Esophagus squamous epithelium (tissue), 5 donors: ENCODE data around the gene IL1R2. TPM values are rescaled to one million over a fixed set of nuclear protein-coding genes. Genes with fewer than 3 reads are reported as not detected.

Experiments
- DNase-seq: peaks from one replicate; lab custom pipeline; 2025; lab: John Stamatoyannopoulos, UW
- H3K27ac ChIP-seq, 4 donors: fragments of 200-600 bp; sonication (generic); one replicate each; pipeline ENCODE4 v1.5.1; 2016 to 2019; ENCODE audit warnings: mild to moderate bottlenecking in 1 of 4
- H3K27me3 ChIP-seq, 4 donors: fragments of 200-600 bp; sonication (generic); 1 replicate in 3 of 4; 2 replicates in 1 of 4; pipeline versions ENCODE4 v1.5.1 to v1.6.0; 2017 to 2021; ENCODE audit warnings: antibody characterized with exemption in 1 of 4
- H3K36me3 ChIP-seq, 3 donors: fragments of 200-600 bp; sonication (generic); one replicate each; pipeline ENCODE4 v1.5.1; 2016 to 2019
- H3K4me1 ChIP-seq, 3 donors: fragments of 200-600 bp; sonication (generic); one replicate each; pipeline ENCODE4 v1.5.1; 2017 to 2019
- H3K4me3 ChIP-seq, 4 donors: fragments of 200-600 bp; sonication (generic); 1 replicate in 3 of 4; 2 replicates in 1 of 4; pipeline ENCODE4 v1.5.1; 2016 to 2019; ENCODE audit warnings: mild to moderate bottlenecking in 2 of 4, moderate library complexity in 1 of 4
- H3K9me3 ChIP-seq, 3 donors: fragments of 200-600 bp; sonication (generic); one replicate each; pipeline ENCODE4 v1.5.1; 2016 to 2019
- CTCF ChIP-seq, 6 experiments: fragments of 450-650 bp in 4 of 6; fragments of 200-600 bp in 2 of 6; sonication (generic) in 2 of 6; IDR thresholded peaks; one replicate each; pipeline ENCODE4 v1.5.1; 2016 to 2019; ENCODE audit warnings: antibody characterized with exemption in 6 of 6, mild to moderate bottlenecking in 4 of 6, moderate library complexity in 4 of 6
- POLR2A ChIP-seq, 4 donors: fragments of 450-650 bp; IDR thresholded peaks; one replicate each; pipeline ENCODE4 v1.6.1; 2017; ENCODE audit warnings: antibody characterized with exemption in 4 of 4, mild to moderate bottlenecking in 4 of 4, moderate library complexity in 3 of 4
- WGBS, 2 donors: methylation state at CpG; one replicate each; pipeline ENCODE4 v1.1.5; 2018; 5-methylcytosine and 5-hydroxymethylcytosine counted together
- intact Hi-C: fragments of 100-400 bp; cut with DNase I; formaldehyde crosslinking; loops from one replicate; pipeline ENCODE4 v1.15.0; 2022
- total RNA-seq, 4 donors: library from RNA; depleted of rRNA; stranded (reverse); fragments of >200 nt; gene quantifications; one replicate each; pipeline ENCODE4 v1.1.0, GENCODE V29; 2016
- donor health status: DM: yes; HTN: yes; CAD: no.

IL1R2 gene
- total RNA-seq, 4 donors from 2014 or later, result 24.1 to 182 (median 78.0) TPM

DNA sequence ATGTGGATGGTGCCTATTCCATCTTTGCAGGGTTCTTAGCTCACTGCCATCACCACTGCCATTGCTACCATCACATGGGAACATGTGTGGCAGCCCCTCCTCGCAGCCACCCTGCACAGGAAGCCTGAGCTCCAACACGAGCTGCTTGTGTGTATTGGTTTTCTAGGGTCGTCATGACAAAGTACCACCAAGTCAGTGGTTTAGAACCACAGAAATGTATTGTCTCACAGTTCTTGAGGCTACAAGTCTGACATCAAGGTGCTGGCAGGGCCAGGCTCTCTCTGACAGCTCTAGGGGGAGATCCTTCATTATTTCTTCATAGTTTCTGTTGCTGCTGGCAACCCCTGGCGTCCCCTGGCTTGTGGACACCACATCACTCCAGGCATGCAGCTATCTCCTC lies 10.3 kb upstream of the IL1R2 start:
- intact Hi-C loops, result no loop called here
- DNase-seq, result no peak
- H3K27me3 ChIP-seq, result peaks cover 0 to 7% (median 0%) of the 10 kb centered on the region in 4 donors
- H3K27ac ChIP-seq, result peak overlapping the region in 2 of 4 donors; percentile 71 to 75
- TF ChIP-seq POLR2A (IDR thresholded peaks at IDR 0.05), result no peak
- TF ChIP-seq CTCF (IDR thresholded peaks at IDR 0.05), result no peak
- H3K36me3 ChIP-seq, result no peaks in the 10 kb centered on the region
- no peak overlapping the region for H3K4me3 ChIP-seq
- peaks cover 5 to 80% (median 34%) of the 10 kb centered on the region in 3 donors for H3K4me1 ChIP-seq
- H3K9me3 ChIP-seq, result no peaks in the 10 kb centered on the region
- WGBS, 2 donors, result 35 to 52% methylated on average over 1 to 4 of the region's 4 CpGs

DNA sequence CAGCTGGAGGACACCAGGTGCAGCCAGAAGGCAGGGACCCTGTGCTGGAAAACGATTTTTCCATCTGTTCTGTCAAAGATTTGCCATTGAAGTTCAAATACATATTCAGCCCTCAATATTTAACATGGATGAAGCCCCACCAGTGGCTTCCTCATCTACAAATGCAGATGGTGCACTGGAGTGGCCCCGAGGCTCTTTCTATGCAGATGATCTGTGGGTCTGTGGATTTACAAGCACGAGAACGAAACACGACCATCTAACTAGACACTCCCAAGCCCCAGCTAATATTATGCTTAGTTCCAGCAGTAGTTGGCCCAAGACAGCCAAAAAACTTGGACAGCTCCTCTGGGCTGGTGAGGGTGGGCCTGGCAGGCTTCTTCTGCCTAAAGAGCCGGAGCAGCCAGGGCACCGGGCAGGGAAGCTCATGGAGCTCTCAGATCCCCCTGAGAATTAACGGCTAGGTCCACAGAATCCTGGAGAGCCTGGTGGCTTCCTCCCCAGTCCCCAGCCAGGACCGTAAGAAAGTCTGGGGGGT lies 9.2 kb upstream of the IL1R2 start:
- Histone ChIP-seq H3K4me3 (no peak overlapping the region), H3K9me3 (no peaks in the 10 kb centered on the region), H3K36me3 (no peaks in the 10 kb centered on the region), H3K27me3 (peaks cover 0 to 10% (median 0%) of the 10 kb centered on the region in 4 donors), H3K27ac (peak overlapping the region; percentile 52 to 71 (median 64)), H3K4me1 (peaks cover 5 to 84% (median 34%) of the 10 kb centered on the region in 3 donors)
- DNase-seq, result no peak
- TF ChIP-seq CTCF (IDR thresholded peaks at IDR 0.05) (no peak), POLR2A (IDR thresholded peaks at IDR 0.05) (no peak)
- intact Hi-C loops, result no loop called here
- 68 to 69% methylated on average over 5 to 6 of the region's 9 CpGs for WGBS, 2 donors

DNA sequence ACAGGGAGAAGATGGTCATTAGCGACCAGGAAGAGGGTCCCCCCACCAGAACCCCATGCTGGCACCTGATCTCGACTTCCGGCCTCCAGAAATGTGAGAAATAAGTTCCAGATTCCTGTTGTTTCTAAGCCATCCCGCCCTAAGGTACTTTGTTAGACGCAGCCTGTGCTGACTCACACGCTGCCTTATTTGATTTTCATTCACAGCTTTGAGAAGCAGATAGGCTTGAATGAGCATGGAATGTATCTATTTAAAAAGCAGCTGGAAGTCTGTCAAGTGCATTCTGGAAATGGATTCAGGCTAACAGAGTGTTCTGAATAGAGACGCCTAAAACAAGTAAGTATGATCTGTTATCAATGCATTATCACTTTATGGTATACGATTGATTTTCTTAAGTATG lies 8.3 kb upstream of the IL1R2 start:
- Histone ChIP-seq H3K9me3 (no peaks in the 10 kb centered on the region), H3K36me3 (no peaks in the 10 kb centered on the region), H3K4me3 (no peak overlapping the region), H3K4me1 (peaks cover 5 to 91% (median 34%) of the 10 kb centered on the region in 3 donors), H3K27me3 (peaks cover 0 to 19% (median 0%) of the 10 kb centered on the region in 4 donors), H3K27ac (peak overlapping the region; percentile 52 to 71 (median 64))
- intact Hi-C loops, result no loop called here
- 42 to 55% methylated on average over 8 of the region's 8 CpGs for WGBS, 2 donors
- TF ChIP-seq POLR2A (IDR thresholded peaks at IDR 0.05) (no peak), CTCF (IDR thresholded peaks at IDR 0.05) (no peak)
- DNase-seq, result no peak

- no peaks in the 10 kb centered on the region for H3K36me3 ChIP-seq
- H3K27ac ChIP-seq, result peak overlapping the region in 2 of 4 donors; percentile 15 to 69
- DNase-seq, result no peak
- intact Hi-C loops, result no loop called here
- H3K9me3 ChIP-seq, result no peaks in the 10 kb centered on the region
- 28 to 62% methylated on average over 2 of the region's 2 CpGs for WGBS, 2 donors
- H3K4me1 ChIP-seq, result peaks cover 5 to 94% (median 34%) of the 10 kb centered on the region in 3 donors
- peaks cover 0 to 22% (median 0%) of the 10 kb centered on the region in 4 donors for H3K27me3 ChIP-seq
- TF ChIP-seq POLR2A (IDR thresholded peaks at IDR 0.05) (no peak), CTCF (IDR thresholded peaks at IDR 0.05) (peak in 5 of 6 experiments; percentile 11 to 49 (median 31))
- H3K4me3 ChIP-seq, result no peak overlapping the region
Measured at GRCh38 chr2:101983928-101984327, 7.8 kb upstream of the IL1R2 start.

DNA sequence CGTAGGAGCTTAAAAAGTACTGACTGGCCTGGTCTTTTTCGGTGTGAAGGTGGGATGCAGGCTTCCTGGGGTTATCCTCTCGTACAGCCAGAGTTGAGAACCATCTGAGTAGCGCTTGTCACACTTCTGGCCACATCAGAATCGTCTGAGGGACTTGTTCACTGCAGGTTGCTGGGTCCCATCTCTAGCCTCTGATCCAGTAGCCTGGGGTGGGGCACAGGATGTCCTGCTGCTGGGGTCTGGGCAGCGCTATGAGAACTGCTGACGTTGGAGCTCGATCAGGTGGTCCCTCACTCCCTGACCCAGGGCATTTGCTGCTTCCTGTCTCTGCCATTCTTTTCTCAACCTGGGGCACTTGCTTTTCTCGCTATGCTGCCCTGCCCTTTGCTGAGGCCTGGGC lies 7.1 kb upstream of the IL1R2 start:
- no peak for DNase-seq
- no peaks in the 10 kb centered on the region for H3K36me3 ChIP-seq
- no peaks in the 10 kb centered on the region for H3K9me3 ChIP-seq
- intact Hi-C loops, result no loop called here
- H3K27me3 ChIP-seq, result peaks cover 0 to 22% (median 0%) of the 10 kb centered on the region in 4 donors
- no peak overlapping the region for H3K4me3 ChIP-seq
- H3K27ac ChIP-seq, result peak overlapping the region in 2 of 4 donors; percentile 15 to 69
- WGBS, 2 donors, result 76 to 78% methylated on average over 4 to 7 of the region's 9 CpGs
- TF ChIP-seq POLR2A (IDR thresholded peaks at IDR 0.05) (no peak), CTCF (IDR thresholded peaks at IDR 0.05) (no peak)
- peaks cover 11 to 97% (median 35%) of the 10 kb centered on the region in 3 donors for H3K4me1 ChIP-seq
